ENCODE measurements around the gene LAD1.

Gene LAD1

GRCh38 chr1:201403359-201403758 lies 4.2 kb upstream of the LAD1 start:
- no peak for TF ChIP-seq CTCF (IDR thresholded peaks at IDR 0.05; ENCODE audit: insufficient read depth, low read depth, low read length, missing control alignments)
- H3K4me3 ChIP-seq (ENCODE audit: low read length), result no peak overlapping the region
- DNase-seq (ENCODE audit: low read depth), result no peak

- H3K4me3 ChIP-seq (ENCODE audit: low read length), result no peak overlapping the region
- DNase-seq (ENCODE audit: low read depth), result no peak
- TF ChIP-seq CTCF (IDR thresholded peaks at IDR 0.05; ENCODE audit: insufficient read depth, low read depth, low read length, missing control alignments), result no peak
Measured at GRCh38 chr1:201401700-201402099, 2.6 kb upstream of the LAD1 start.

- no peak for DNase-seq (ENCODE audit: low read depth)
Measured at GRCh38 chr1:201400852-201401230, 1.7 kb upstream of the LAD1 start.

GRCh38 chr1:201400212-201400851 lies 1.2 kb upstream of the LAD1 start:
- no peak for DNase-seq (ENCODE audit: low read depth)
- H3K4me3 ChIP-seq (ENCODE audit: low read length), result peak overlapping the region; percentile 97

More at GRCh38 chr1:201400852-201401230, 1.7 kb upstream of the LAD1 start:
- TF ChIP-seq CTCF (IDR thresholded peaks at IDR 0.05; ENCODE audit: insufficient read depth, low read depth, low read length, missing control alignments), result no peak
- H3K4me3 ChIP-seq (ENCODE audit: low read length), result no peak overlapping the region

GRCh38 chr1:201399352-201400126 lies 415 bp upstream of the LAD1 start:
- no peak for TF ChIP-seq CTCF (IDR thresholded peaks at IDR 0.05; ENCODE audit: insufficient read depth, low read depth, low read length, missing control alignments)
- H3K4me3 ChIP-seq (ENCODE audit: low read length), result peak overlapping the region; percentile 97
- peak; percentile 82 for DNase-seq (ENCODE audit: low read depth)

More at GRCh38 chr1:201400212-201400851, 1.2 kb upstream of the LAD1 start:
- TF ChIP-seq CTCF (IDR thresholded peaks at IDR 0.05; ENCODE audit: insufficient read depth, low read depth, low read length, missing control alignments), result no peak

- peak; percentile 83 for DNase-seq (ENCODE audit: low read depth)
- peak overlapping the region; percentile 97 for H3K4me3 ChIP-seq (ENCODE audit: low read length)
- TF ChIP-seq CTCF (IDR thresholded peaks at IDR 0.05; ENCODE audit: insufficient read depth, low read depth, low read length, missing control alignments), result no peak
Measured at GRCh38 chr1:201397675-201398074, 1.4 kb downstream of the LAD1 start.
